Measurements from ENCODE around the gene MAP3K7.
"Not testable (repeated sequence)": the region's sequence is repeated elsewhere in the genome, so short reads cannot be mapped to it uniquely, and the experiment has no call there.

MAP3K7 gene

GRCh38 chr6:90575267-90575666 is 11.6 kb downstream of the MAP3K7 start:
- DNase-seq: no peak

GRCh38 chr6:90574610-90575009 is 12.3 kb downstream of the MAP3K7 start:
- peak; percentile 27 for DNase-seq

GRCh38 chr6:90573624-90574023 is 13.2 kb downstream of the MAP3K7 start:
- DNase-seq: no peak

- no peak for DNase-seq
Measured at GRCh38 chr6:90572856-90573255, 14.0 kb downstream of the MAP3K7 start.

GRCh38 chr6:90569223-90569622 is 17.6 kb downstream of the MAP3K7 start:
- DNase-seq: no peak

- not testable (repeated sequence) for DNase-seq
Measured at GRCh38 chr6:90567682-90568081, 19.2 kb downstream of the MAP3K7 start.

GRCh38 chr6:90562341-90562740 is 24.5 kb downstream of the MAP3K7 start:
- DNase-seq: not testable (repeated sequence)

GRCh38 chr6:90559931-90560330 is 26.9 kb downstream of the MAP3K7 start:
- DNase-seq: no peak

- DNase-seq: no peak
Measured at GRCh38 chr6:90557006-90557405, 29.9 kb downstream of the MAP3K7 start.

- no peak for DNase-seq
Measured at GRCh38 chr6:90547991-90548390, 38.9 kb downstream of the MAP3K7 start.

GRCh38 chr6:90547079-90547478 is 39.8 kb downstream of the MAP3K7 start:
- no peak for DNase-seq

GRCh38 chr6:90545448-90545847 is 41.4 kb downstream of the MAP3K7 start:
- DNase-seq: no peak

GRCh38 chr6:90544741-90545140 is 42.1 kb downstream of the MAP3K7 start:
- no peak for DNase-seq

- DNase-seq: no peak
Measured at GRCh38 chr6:90544081-90544480, 42.8 kb downstream of the MAP3K7 start.

- DNase-seq: no peak
Measured at GRCh38 chr6:90541221-90541620, 45.7 kb downstream of the MAP3K7 start.

- DNase-seq: peak; percentile 4
Measured at GRCh38 chr6:90538278-90539046, 48.4 kb downstream of the MAP3K7 start.

- peak; percentile 26 for DNase-seq
Measured at GRCh38 chr6:90537723-90538258, 49.1 kb downstream of the MAP3K7 start.

- peak; percentile 30 for DNase-seq
Measured at GRCh38 chr6:90537027-90537426, 49.8 kb downstream of the MAP3K7 start.

- no peak for DNase-seq
Measured at GRCh38 chr6:90536520-90536919, 50.4 kb downstream of the MAP3K7 start.

GRCh38 chr6:90534337-90535025 is 52.4 kb downstream of the MAP3K7 start:
- no peak for DNase-seq

- DNase-seq: no peak
Measured at GRCh38 chr6:90533615-90534336, 53.1 kb downstream of the MAP3K7 start.

- no peak for DNase-seq
Measured at GRCh38 chr6:90530882-90531281, 56.0 kb downstream of the MAP3K7 start.

GRCh38 chr6:90525421-90525820 is 61.5 kb downstream of the MAP3K7 start:
- DNase-seq: no peak
